Measurements from ENCODE around the gene PAPOLB. TPM values are rescaled to one million over a fixed set of nuclear protein-coding genes. Genes with fewer than 3 reads are reported as not detected.

The PAPOLB gene
- total RNA-seq, 1 donor, result 0.36 TPM

- no peak overlapping the region for H2AFZ ChIP-seq (ENCODE audit: low read length)
- TF ChIP-seq, protein P1, sequence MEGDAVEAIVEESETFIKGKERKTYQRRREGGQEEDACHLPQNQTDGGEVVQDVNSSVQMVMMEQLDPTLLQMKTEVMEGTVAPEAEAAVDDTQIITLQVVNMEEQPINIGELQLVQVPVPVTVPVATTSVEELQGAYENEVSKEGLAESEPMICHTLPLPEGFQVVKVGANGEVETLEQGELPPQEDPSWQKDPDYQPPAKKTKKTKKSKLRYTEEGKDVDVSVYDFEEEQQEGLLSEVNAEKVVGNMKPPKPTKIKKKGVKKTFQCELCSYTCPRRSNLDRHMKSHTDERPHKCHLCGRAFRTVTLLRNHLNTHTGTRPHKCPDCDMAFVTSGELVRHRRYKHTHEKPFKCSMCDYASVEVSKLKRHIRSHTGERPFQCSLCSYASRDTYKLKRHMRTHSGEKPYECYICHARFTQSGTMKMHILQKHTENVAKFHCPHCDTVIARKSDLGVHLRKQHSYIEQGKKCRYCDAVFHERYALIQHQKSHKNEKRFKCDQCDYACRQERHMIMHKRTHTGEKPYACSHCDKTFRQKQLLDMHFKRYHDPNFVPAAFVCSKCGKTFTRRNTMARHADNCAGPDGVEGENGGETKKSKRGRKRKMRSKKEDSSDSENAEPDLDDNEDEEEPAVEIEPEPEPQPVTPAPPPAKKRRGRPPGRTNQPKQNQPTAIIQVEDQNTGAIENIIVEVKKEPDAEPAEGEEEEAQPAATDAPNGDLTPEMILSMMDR (IDR thresholded peaks at IDR 0.05; ENCODE audit: extremely low read depth, low read depth, low read length), result no peak
- H3K9me3 ChIP-seq (ENCODE audit: low read depth, low read length), result no peaks in the 10 kb centered on the region
- no peak overlapping the region for H3K27ac ChIP-seq (ENCODE audit: low read depth, low read length)
- H3K27me3 ChIP-seq (ENCODE audit: insufficient read depth, low read length), result peaks cover 15% of the 10 kb centered on the region
- no peaks in the 10 kb centered on the region for H4K20me1 ChIP-seq (ENCODE audit: insufficient read depth, low read length)
- no peaks in the 10 kb centered on the region for H3K36me3 ChIP-seq (ENCODE audit: insufficient read depth, low read length)
- H3K4me2 ChIP-seq (ENCODE audit: insufficient read depth, low read length), result no peak overlapping the region
- peak; percentile 86 for DNase-seq (ENCODE audit: insufficient read length, low spot score, missing footprints)
- no peaks in the 10 kb centered on the region for H3K79me2 ChIP-seq (ENCODE audit: insufficient read depth, low read length)
- no peaks in the 10 kb centered on the region for H3K4me1 ChIP-seq (ENCODE audit: insufficient read depth, low read length)
- no peak overlapping the region for H3K4me3 ChIP-seq (ENCODE audit: insufficient read depth, low read length)
These were observed 42.0 kb downstream of the PAPOLB start for GRCh38 chr7:4819560-4820404.

DNA sequence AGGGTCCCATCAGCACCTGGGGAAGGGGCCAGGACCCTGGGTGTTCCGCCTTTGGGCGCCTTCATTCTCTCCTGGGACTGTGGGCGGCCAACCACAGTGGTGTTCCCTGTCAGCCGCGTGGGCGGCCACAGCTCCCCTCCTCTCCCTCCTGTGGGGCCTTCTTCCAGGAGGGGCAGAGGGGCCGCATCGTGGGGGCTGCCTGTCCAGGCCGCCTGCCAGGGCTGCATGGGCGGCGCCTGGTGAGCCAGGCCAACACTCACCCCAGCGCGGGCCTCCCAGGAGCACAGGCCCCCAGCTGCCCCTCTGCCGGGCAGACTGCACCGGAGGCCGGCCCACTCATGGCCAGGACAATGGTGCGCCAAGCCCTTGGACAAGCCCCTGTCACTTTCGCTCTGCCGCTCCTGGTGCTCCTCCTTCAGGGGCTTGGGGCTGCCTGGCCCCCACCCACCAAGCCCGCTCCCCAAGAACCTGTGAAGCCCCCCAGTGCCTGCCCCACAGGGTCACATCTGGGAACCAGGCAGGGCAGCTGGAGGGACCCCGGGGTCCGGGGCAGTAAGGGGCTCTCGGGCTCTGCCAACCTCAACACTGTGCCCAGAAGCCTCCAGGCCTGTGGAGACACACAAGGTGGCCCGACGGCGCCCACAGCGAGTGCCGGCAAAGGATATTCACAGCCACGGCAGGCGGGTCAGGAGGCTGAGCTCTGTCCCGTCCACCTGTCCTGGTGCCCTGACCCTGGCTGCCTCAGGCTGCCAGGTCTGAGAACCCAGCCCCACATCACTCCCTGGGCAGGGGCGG lies 43.6 kb downstream of the PAPOLB start:
- Histone ChIP-seq H4K20me1 (ENCODE audit: insufficient read depth, low read length) (no peaks in the 10 kb centered on the region), H2AFZ (ENCODE audit: low read length) (no peak overlapping the region), H3K9me3 (ENCODE audit: low read depth, low read length) (no peaks in the 10 kb centered on the region), H3K4me3 (ENCODE audit: insufficient read depth, low read length) (no peak overlapping the region), H3K4me2 (ENCODE audit: insufficient read depth, low read length) (no peak overlapping the region), H3K36me3 (ENCODE audit: insufficient read depth, low read length) (no peaks in the 10 kb centered on the region), H3K4me1 (ENCODE audit: insufficient read depth, low read length) (no peaks in the 10 kb centered on the region), H3K79me2 (ENCODE audit: insufficient read depth, low read length) (no peaks in the 10 kb centered on the region), H3K27me3 (ENCODE audit: insufficient read depth, low read length) (peaks cover 15% of the 10 kb centered on the region), H3K27ac (ENCODE audit: low read depth, low read length) (no peak overlapping the region)
- TF ChIP-seq, protein P1 (IDR thresholded peaks at IDR 0.05; ENCODE audit: extremely low read depth, low read depth, low read length), result no peak
- DNase-seq (ENCODE audit: insufficient read length, low spot score, missing footprints), result peak; percentile 76

DNA sequence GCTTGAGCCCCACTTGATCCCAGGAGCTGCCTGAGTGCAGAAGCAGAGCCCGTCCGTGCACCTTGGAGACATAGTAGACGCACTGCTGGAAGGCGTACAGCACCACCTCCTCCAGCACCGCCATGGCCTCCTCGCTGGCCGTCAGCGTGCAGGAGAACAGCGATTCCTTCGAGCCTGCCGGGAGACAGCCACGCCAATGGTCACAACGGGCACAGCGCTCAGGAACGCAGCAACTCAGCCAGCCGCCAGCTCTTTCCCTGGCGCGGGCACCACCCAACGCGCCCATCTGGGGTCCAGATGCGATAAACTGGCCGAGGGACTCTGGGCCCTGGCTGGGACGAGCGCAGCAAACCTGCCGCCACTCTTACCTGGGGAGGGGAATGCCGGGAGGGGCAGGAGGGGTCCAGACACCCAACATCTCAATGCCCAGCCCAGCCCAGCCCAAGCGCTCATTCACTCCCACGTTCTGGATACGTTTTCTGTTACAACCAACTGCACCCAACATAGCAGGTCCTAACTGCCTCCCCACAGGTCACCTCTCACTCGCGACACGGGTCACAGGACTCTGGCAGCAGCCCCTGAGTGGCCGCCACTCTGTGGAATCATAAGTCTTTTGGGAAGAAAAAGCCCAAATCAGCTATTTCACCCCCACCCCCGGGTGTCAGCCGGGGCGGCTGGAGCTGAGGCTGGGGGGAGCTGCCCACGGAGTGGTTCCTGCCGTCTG lies 44.5 kb downstream of the PAPOLB start:
- Histone ChIP-seq H3K4me2 (ENCODE audit: insufficient read depth, low read length) (no peak overlapping the region), H3K27me3 (ENCODE audit: insufficient read depth, low read length) (peaks cover 15% of the 10 kb centered on the region), H4K20me1 (ENCODE audit: insufficient read depth, low read length) (no peaks in the 10 kb centered on the region), H2AFZ (ENCODE audit: low read length) (no peak overlapping the region), H3K36me3 (ENCODE audit: insufficient read depth, low read length) (no peaks in the 10 kb centered on the region), H3K4me3 (ENCODE audit: insufficient read depth, low read length) (no peak overlapping the region), H3K4me1 (ENCODE audit: insufficient read depth, low read length) (no peaks in the 10 kb centered on the region), H3K79me2 (ENCODE audit: insufficient read depth, low read length) (no peaks in the 10 kb centered on the region), H3K27ac (ENCODE audit: low read depth, low read length) (no peak overlapping the region), H3K9me3 (ENCODE audit: low read depth, low read length) (no peaks in the 10 kb centered on the region)
- peak; percentile 86 for DNase-seq (ENCODE audit: insufficient read length, low spot score, missing footprints)
- TF ChIP-seq, protein P1 (IDR thresholded peaks at IDR 0.05; ENCODE audit: extremely low read depth, low read depth, low read length), result no peak
